ENCODE results near the gene ERCC4.

- TF ChIP-seq CTCF (conservative IDR thresholded peaks at IDR 0.05; ENCODE audit: low read depth, low read length) (no peak), EZH2 (IDR thresholded peaks at IDR 0.05; ENCODE audit: borderline replicate concordance, low read depth, low read length, poor library complexity, severe bottlenecking) (no peak)
Measured at GRCh38 chr16:13995194-13995593, 75.2 kb downstream of the ERCC4 start.

All from A673 (cell line).